H1 (cell line): ENCODE data around the gene OR13D1. TPM values are rescaled to one million over a fixed set of nuclear protein-coding genes. Genes with fewer than 3 reads are reported as not detected.

ENCODE experiments used
- CTCF ChIP-seq, 3 experiments: IDR thresholded peaks; 1 replicate in 2 of 3; 2 replicates in 1 of 3; pipeline versions ENCODE4 v1.5.1 to v1.6.1; 2011; ENCODE audit warnings: low read length in 3 of 3, mild to moderate bottlenecking in 3 of 3, inconsistent platforms in 2 of 3, low read depth in 1 of 3, moderate library complexity in 1 of 3; ENCODE audit not compliant: insufficient read depth in 1 of 3; ENCODE audit errors: control extremely low read depth in 1 of 3
- E2F6 ChIP-seq: IDR thresholded peaks from 2 replicates; pipeline ENCODE4 v1.6.1; 2012; ENCODE audit warnings: inconsistent platforms
- YY1 ChIP-seq: IDR thresholded peaks from 2 replicates; pipeline ENCODE4 v1.6.1; 2011; ENCODE audit warnings: low read depth, mild to moderate bottlenecking, low read length
- polyA plus RNA-seq, 7 experiments: library from polyadenylated mRNA; depleted of rRNA in 3 of 7; stranded (reverse) in 5 of 7; unstranded in 2 of 7; fragments of >200 nt in 5 of 7; fragments of 200-250 nt in 2 of 7; gene quantifications; 1 replicate in 5 of 7; 2 replicates in 1 of 7; 4 replicates in 1 of 7; pipeline versions ENCODE4 v1.2.1 to v1.2.3, GENCODE V29; 2011 to 2013; ENCODE audit warnings: missing spikeins in 2 of 7, mixed read lengths in 2 of 7
- total RNA-seq: library from RNA; stranded (reverse); fragmentation: NEBNext Ultra II Directional; extraction: Animal tissue kit (Norgen Biotek cat#: 25700); gene quantifications from 2 replicates; pipeline ENCODE4 v1.2.1, GENCODE V29; 2021

The OR13D1 gene
- total and polyA plus RNA-seq, 2 of the 8 experiments (the other 6 are each of a cell fraction or from before 2014, with no cell fraction given), result not detected

DNA sequence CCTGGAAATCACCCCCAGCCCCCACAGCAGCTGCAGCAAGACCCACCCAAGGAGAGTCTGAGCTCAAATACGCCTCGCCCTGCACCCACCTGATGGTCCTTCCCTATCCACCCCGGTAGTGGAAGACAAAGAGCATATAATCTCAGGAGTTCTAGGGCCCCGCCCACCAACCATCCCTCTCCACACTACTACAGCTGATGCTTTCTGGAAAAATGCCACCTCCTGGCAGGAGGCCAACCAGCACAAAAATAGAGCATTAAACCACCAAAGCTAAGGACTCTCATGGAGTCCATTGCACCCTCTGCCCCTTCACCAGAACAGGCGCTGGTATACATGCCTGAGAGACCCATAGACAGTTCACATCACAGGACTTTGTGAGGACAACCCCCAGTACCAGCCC is 30.7 kb downstream of the OR13D1 start (continued):
- TF ChIP-seq CTCF (IDR thresholded peaks at IDR 0.05; ENCODE audit: control extremely low read depth in 1 of 3, insufficient read depth in 1 of 3, low read depth in 1 of 3, low read length in 3 of 3), result no peak
- no peak for TF ChIP-seq YY1
- no peak for TF ChIP-seq E2F6
